ENCODE results near the gene ESR1.

- no peak for TF ChIP-seq CTCF (IDR thresholded peaks at IDR 0.05)
- TF ChIP-seq POLR2A (IDR thresholded peaks at IDR 0.05), result no peak
Measured at GRCh38 chr6:152050451-152051195, 243.1 kb downstream of the ESR1 start.

Data from breast epithelium (tissue), 3 donors.